ENCODE measurements around the gene SLC47A2. TPM values are rescaled to one million over a fixed set of nuclear protein-coding genes. Genes with fewer than 3 reads are reported as not detected.

SLC47A2 gene
- total and polyA plus RNA-seq, 4 donors = 0.02 to 0.18 (median 0.06) TPM; not detected in 1

DNA sequence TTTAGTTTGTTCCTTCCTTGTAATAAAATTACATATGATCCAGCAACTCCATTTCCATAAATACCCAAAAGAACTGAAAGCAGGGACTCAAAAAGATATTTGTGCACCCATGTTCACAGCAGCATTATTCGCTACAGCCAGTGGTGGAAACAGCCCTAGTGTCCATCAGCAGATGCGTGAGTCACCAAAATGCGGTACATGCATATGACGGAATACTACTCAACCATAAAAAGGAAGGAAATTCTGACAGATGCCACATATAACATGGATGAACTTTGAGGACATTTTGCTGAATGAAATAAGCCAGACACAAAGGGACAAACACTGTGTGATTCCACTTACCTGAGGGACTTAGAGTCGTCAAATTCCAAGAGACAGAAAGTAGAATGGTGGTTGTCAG, 9.1 kb upstream of the SLC47A2 start:
- DNase-seq = no peak
- H3K27me3 ChIP-seq (ENCODE audit: control insufficient read depth in 3 of 3, insufficient read depth in 3 of 3, low read length in 2 of 3) = no peaks in the 10 kb centered on the region
- no peaks in the 10 kb centered on the region for H3K9me3 ChIP-seq (ENCODE audit: control insufficient read depth in 4 of 4, insufficient read depth in 3 of 4, low read length in 3 of 4)
- peaks cover 9 to 26% (median 21%) of the 10 kb centered on the region in 5 donors for H3K4me1 ChIP-seq (ENCODE audit: control insufficient read depth in 5 of 5, insufficient read depth in 5 of 5, low read length in 5 of 5)
- TF ChIP-seq, protein P1, sequence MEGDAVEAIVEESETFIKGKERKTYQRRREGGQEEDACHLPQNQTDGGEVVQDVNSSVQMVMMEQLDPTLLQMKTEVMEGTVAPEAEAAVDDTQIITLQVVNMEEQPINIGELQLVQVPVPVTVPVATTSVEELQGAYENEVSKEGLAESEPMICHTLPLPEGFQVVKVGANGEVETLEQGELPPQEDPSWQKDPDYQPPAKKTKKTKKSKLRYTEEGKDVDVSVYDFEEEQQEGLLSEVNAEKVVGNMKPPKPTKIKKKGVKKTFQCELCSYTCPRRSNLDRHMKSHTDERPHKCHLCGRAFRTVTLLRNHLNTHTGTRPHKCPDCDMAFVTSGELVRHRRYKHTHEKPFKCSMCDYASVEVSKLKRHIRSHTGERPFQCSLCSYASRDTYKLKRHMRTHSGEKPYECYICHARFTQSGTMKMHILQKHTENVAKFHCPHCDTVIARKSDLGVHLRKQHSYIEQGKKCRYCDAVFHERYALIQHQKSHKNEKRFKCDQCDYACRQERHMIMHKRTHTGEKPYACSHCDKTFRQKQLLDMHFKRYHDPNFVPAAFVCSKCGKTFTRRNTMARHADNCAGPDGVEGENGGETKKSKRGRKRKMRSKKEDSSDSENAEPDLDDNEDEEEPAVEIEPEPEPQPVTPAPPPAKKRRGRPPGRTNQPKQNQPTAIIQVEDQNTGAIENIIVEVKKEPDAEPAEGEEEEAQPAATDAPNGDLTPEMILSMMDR (IDR thresholded peaks at IDR 0.05; ENCODE audit: control extremely low read depth, extremely low read depth) = no peak
- WGBS, 2 donors = 75 to 87% methylated on average over 5 of the region's 5 CpGs
- ATAC-seq (ENCODE audit: insufficient read depth, low FRiP score) = no peak
- no peak overlapping the region for H3K9ac ChIP-seq (ENCODE audit: insufficient read depth in 1 of 2, low read length in 2 of 2)
- H3K27ac ChIP-seq (ENCODE audit: low read depth in 1 of 2, low read length in 1 of 2) = peak overlapping the region in 1 of 2 donors; percentile 28
- H3K4me3 ChIP-seq = no peak overlapping the region
- no peaks in the 10 kb centered on the region for H3K36me3 ChIP-seq (ENCODE audit: control insufficient read depth in 4 of 4, insufficient read depth in 4 of 4, low read length in 4 of 4)

DNA sequence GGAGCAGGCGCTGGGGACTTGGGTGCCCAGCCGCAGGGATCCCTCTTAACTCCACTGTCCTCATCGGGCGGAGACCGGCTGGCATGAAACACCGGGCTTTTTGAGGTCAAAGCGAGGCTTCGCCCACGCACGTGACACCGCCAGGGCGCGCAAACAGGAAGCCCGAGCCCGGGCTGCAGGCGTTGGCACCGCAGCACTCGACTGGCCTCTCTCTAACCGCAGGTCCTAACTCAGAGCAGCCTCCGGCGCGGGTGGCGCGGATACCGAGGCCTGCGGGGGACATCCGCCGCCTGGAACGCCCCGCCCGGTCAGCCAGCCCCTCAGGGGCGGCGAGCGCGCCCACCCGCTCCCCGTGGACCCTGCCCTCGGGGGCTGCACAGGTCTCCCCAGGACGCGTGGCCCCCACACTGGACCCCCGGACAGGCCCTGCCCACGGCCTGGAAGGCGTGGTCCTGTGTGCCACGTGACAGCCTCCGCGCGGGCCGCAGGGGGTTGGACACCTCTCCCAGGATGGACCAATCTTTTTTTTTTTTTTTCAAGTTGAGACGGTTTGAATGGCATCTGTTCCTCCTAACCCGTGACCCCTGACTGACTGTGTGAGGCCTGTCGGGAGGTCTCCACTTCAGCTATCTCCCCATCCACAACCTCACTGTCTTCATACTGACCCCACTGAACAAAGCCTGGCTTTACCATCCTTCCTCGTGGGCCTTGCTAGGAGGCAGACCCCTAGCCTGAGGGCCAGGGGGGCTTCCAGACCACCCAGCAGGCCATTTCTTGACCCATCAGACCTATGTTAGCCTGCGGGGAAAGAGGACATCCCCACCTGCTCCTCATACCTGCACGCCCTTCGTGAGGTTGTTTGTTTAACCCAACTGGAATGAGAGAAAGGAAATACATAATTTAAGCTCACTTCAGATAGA, 8.4 kb upstream of the SLC47A2 start:
- Histone ChIP-seq H3K4me1 (ENCODE audit: control insufficient read depth in 5 of 5, insufficient read depth in 5 of 5, low read length in 5 of 5) (peaks cover 9 to 29% (median 24%) of the 10 kb centered on the region in 5 donors), H3K9me3 (ENCODE audit: control insufficient read depth in 4 of 4, insufficient read depth in 3 of 4, low read length in 3 of 4) (no peaks in the 10 kb centered on the region), H3K36me3 (ENCODE audit: control insufficient read depth in 4 of 4, insufficient read depth in 4 of 4, low read length in 4 of 4) (no peaks in the 10 kb centered on the region), H3K27me3 (ENCODE audit: control insufficient read depth in 3 of 3, insufficient read depth in 3 of 3, low read length in 2 of 3) (no peaks in the 10 kb centered on the region), H3K27ac (ENCODE audit: low read depth in 1 of 2, low read length in 1 of 2) (peak overlapping the region in 1 of 2 donors; percentile 64), H3K9ac (ENCODE audit: insufficient read depth in 1 of 2, low read length in 2 of 2) (no peak overlapping the region), H3K4me3 (no peak overlapping the region)
- DNase-seq (peak in 2 of 3 donors; percentile 33 to 48), ATAC-seq (ENCODE audit: insufficient read depth, low FRiP score) (peak; percentile 36)
- TF ChIP-seq, protein P1 (IDR thresholded peaks at IDR 0.05; ENCODE audit: control extremely low read depth, extremely low read depth) = no peak
- 31 to 38% methylated on average over 40 to 55 of the region's 55 CpGs for WGBS, 2 donors

DNA sequence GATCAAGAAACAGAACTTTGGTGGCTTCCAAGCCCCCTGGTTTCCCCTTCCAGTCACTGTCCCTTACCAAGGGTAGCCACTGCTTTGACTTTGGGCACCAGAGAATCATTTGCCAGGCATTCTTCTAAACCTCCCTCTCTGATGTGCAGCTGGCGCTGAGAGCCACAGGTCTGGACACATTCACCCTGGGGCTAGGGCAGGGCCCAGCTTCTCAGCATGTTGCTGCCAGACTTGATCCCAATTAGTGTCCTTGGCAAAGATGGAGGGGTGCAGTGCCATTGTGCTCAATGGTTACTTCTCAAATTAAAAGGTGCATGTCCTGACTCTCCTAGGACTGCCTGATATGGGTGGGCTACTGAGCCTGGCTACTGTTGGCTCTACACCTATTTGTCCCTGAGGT, 7.6 kb upstream of the SLC47A2 start:
- peaks cover 9 to 25% (median 22%) of the 10 kb centered on the region in 5 donors for H3K4me1 ChIP-seq (ENCODE audit: control insufficient read depth in 5 of 5, insufficient read depth in 5 of 5, low read length in 5 of 5)
- no peak overlapping the region for H3K4me3 ChIP-seq
- H3K27me3 ChIP-seq (ENCODE audit: control insufficient read depth in 3 of 3, insufficient read depth in 3 of 3, low read length in 2 of 3) = no peaks in the 10 kb centered on the region
- WGBS, 2 donors = 96 to 97% methylated on average over 1 of the region's 1 CpG
- DNase-seq = no peak
- H3K36me3 ChIP-seq (ENCODE audit: control insufficient read depth in 4 of 4, insufficient read depth in 4 of 4, low read length in 4 of 4) = no peaks in the 10 kb centered on the region
- TF ChIP-seq, protein P1 (IDR thresholded peaks at IDR 0.05; ENCODE audit: control extremely low read depth, extremely low read depth) = no peak
- no peak for ATAC-seq (ENCODE audit: insufficient read depth, low FRiP score)
- H3K9ac ChIP-seq (ENCODE audit: insufficient read depth in 1 of 2, low read length in 2 of 2) = no peak overlapping the region
- H3K27ac ChIP-seq (ENCODE audit: low read depth in 1 of 2, low read length in 1 of 2) = no peak overlapping the region
- H3K9me3 ChIP-seq (ENCODE audit: control insufficient read depth in 4 of 4, insufficient read depth in 3 of 4, low read length in 3 of 4) = no peaks in the 10 kb centered on the region
